ENCODE results near the gene PPP1R3A. TPM values are rescaled to one million over a fixed set of nuclear protein-coding genes. Genes with fewer than 3 reads are reported as not detected.

The PPP1R3A gene
- total RNA-seq, 4 donors from 2014 or later: not detected

GRCh38 chr7:113878394-113878992 is 40.3 kb downstream of the PPP1R3A start:
- no peaks in the 10 kb centered on the region for H3K9me3 ChIP-seq
- H3K27ac ChIP-seq: no peak overlapping the region
- no peak overlapping the region for H3K4me3 ChIP-seq
- H3K27me3 ChIP-seq: no peaks in the 10 kb centered on the region
- no peak for DNase-seq
- H3K4me1 ChIP-seq: no peaks in the 10 kb centered on the region
- TF ChIP-seq CTCF (IDR thresholded peaks at IDR 0.05): no peak
- no peaks in the 10 kb centered on the region for H3K36me3 ChIP-seq

GRCh38 chr7:113875224-113875623 is 43.6 kb downstream of the PPP1R3A start:
- H3K4me3 ChIP-seq: no peak overlapping the region
- H3K36me3 ChIP-seq: no peaks in the 10 kb centered on the region
- H3K27me3 ChIP-seq: no peaks in the 10 kb centered on the region
- DNase-seq: no peak
- H3K27ac ChIP-seq: no peak overlapping the region
- TF ChIP-seq POLR2A (IDR thresholded peaks at IDR 0.05) (no peak), CTCF (IDR thresholded peaks at IDR 0.05) (no peak)
- no peaks in the 10 kb centered on the region for H3K4me1 ChIP-seq
- no peaks in the 10 kb centered on the region for H3K9me3 ChIP-seq

GRCh38 chr7:113873554-113874151 is 45.2 kb downstream of the PPP1R3A start:
- no peaks in the 10 kb centered on the region for H3K9me3 ChIP-seq

DNA sequence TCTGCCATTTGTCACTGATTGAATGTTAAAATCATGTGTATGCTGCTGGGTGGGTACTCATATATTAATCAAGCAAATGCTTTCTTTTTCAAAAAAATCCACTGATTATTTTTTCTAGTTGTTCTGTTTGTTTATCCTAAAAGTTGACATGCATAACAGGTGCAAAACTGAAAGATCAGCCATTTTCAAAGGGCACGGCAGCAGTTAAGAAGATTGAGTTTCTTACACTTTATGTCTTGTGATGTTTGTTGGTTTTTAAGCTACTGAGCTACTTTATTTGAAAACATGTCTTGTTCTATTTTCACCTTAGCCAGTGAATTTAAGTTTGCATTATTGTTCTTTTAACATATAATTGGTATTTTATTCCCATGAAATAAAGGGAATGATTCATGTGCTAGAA is 45.8 kb downstream of the PPP1R3A start:
- H3K9me3 ChIP-seq: no peaks in the 10 kb centered on the region
- no peak overlapping the region for H3K4me3 ChIP-seq
- H3K4me1 ChIP-seq: no peaks in the 10 kb centered on the region
- no peaks in the 10 kb centered on the region for H3K36me3 ChIP-seq
- no peak for DNase-seq
- no peak for TF ChIP-seq CTCF (IDR thresholded peaks at IDR 0.05)
- no peak for TF ChIP-seq POLR2A (IDR thresholded peaks at IDR 0.05)
- H3K27me3 ChIP-seq: no peaks in the 10 kb centered on the region
- H3K27ac ChIP-seq: no peak overlapping the region

More at GRCh38 chr7:113873554-113874151, 45.2 kb downstream of the PPP1R3A start:
- H3K27me3 ChIP-seq: no peaks in the 10 kb centered on the region
- H3K4me3 ChIP-seq: no peak overlapping the region
- no peak overlapping the region for H3K27ac ChIP-seq
- H3K36me3 ChIP-seq: no peaks in the 10 kb centered on the region
- DNase-seq: no peak
- TF ChIP-seq CTCF (IDR thresholded peaks at IDR 0.05) (no peak), POLR2A (IDR thresholded peaks at IDR 0.05) (no peak)
- no peaks in the 10 kb centered on the region for H3K4me1 ChIP-seq

- Histone ChIP-seq H3K27me3 (no peaks in the 10 kb centered on the region), H3K4me1 (no peaks in the 10 kb centered on the region), H3K27ac (no peak overlapping the region), H3K4me3 (no peak overlapping the region), H3K9me3 (no peaks in the 10 kb centered on the region), H3K36me3 (no peaks in the 10 kb centered on the region)
- no peak for TF ChIP-seq CTCF (IDR thresholded peaks at IDR 0.05)
- TF ChIP-seq POLR2A (IDR thresholded peaks at IDR 0.05): no peak
- DNase-seq: no peak
Measured at GRCh38 chr7:113867325-113867724, 51.5 kb downstream of the PPP1R3A start.

Data from Peyer's patch (tissue), 4 donors.